Mammary epithelial cell (primary cell): ENCODE data around the gene LZTR1.

ENCODE experiments used
- CTCF ChIP-seq, 2 donors: IDR thresholded peaks in 1 of 2; conservative IDR thresholded peaks in 1 of 2; 2 replicates each; pipeline ENCODE4 v1.5.1; 2011 to 2012; ENCODE audit warnings: inconsistent platforms in 2 of 2, low read length in 2 of 2, mild to moderate bottlenecking in 2 of 2, control low read depth in 1 of 2, low read depth in 1 of 2; ENCODE audit not compliant: insufficient read depth in 1 of 2; ENCODE audit errors: extremely low read depth in 1 of 2
- EZH2 ChIP-seq: IDR thresholded peaks from 2 replicates; pipeline ENCODE4 v1.6.1; 2012; ENCODE audit warnings: low read length, inconsistent platforms, borderline replicate concordance

- TF ChIP-seq CTCF (conservative IDR thresholded peaks at IDR 0.05 in 1 of 2, IDR thresholded peaks at IDR 0.05 in 1 of 2; ENCODE audit: extremely low read depth in 1 of 2, insufficient read depth in 1 of 2, low read depth in 1 of 2, low read length in 2 of 2) (no peak), EZH2 (no peak)
These were observed 25.6 kb upstream of the LZTR1 start for GRCh38 chr22:20956258-20957101.
